Measurements from ENCODE around the gene STAT4.

- TF ChIP-seq CTCF (optimal IDR thresholded peaks at IDR 0.05 in 1 of 3, IDR thresholded peaks at IDR 0.05 in 1 of 3, conservative IDR thresholded peaks at IDR 0.05 in 1 of 3; ENCODE audit: extremely low read depth in 1 of 3, insufficient read depth in 2 of 3, low read length in 3 of 3), result no peak
- TF ChIP-seq EZH2 (IDR thresholded peaks at IDR 0.05; ENCODE audit: low read length), result no peak
Measured at GRCh38 chr2:191010887-191011885, 139.6 kb downstream of the STAT4 start.

All from keratinocyte (primary cell).